IPS-NIHi11 (cell line): ENCODE data around the gene RTBDN.

Experiments used
- DNase-seq: peaks from one replicate; pipeline ENCODE4 v3.0.0; 2012; ENCODE audit warnings: mixed read lengths, low spot score

RTBDN gene

DNA sequence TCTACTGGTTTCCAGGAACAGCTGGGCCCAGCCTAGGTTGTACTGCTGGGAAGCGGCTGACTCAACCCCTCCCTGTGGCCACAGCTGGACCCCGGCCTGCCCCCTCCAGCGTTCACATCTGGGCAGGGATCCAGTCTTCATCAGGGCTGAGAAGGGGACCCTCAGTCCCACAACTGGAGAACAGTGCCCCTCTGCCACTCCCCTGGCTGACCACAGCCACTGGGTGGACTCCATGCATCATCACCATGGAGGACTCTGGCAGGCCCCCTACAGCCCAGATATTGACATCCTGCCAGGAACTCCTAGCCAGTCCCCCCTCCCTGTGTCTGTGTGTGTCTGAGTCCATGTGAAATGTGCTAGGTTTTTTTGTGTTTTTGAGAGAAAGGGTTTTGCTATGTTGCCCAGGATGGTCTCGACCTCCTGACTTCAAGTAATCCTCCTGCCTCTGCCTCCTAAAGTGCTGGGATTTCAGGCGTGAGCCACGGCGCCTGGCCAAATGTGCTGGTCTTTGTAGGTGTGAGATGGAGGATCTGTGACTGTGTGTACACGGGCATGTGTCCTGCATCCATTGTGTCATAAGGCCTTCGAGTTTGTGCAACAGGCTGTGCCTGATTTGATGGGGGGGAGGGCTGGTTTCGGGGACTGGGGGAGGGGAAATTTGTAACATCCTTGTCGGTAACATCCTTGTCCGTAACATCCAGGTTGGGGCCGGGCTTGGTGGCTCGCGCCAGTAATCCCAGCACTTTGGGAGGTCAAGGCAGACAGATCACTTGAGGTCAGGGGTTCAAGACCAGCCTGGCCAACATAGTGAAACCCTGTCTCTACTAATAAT lies 55.0 kb downstream of the RTBDN start:
- DNase-seq: no peak

DNA sequence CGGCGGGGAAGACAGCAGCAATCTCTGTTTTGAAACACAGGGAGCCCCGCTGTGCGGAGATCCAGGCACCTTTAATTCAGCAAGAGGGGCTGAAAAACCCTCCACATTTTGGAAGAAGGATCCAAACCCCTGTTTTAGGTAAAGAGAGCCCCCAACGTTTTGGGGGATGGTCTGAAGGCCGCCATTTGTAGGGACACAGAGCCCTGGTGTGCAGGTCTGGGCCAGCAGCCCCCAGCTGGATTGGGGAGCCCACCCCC lies 55.5 kb downstream of the RTBDN start:
- no peak for DNase-seq

DNA sequence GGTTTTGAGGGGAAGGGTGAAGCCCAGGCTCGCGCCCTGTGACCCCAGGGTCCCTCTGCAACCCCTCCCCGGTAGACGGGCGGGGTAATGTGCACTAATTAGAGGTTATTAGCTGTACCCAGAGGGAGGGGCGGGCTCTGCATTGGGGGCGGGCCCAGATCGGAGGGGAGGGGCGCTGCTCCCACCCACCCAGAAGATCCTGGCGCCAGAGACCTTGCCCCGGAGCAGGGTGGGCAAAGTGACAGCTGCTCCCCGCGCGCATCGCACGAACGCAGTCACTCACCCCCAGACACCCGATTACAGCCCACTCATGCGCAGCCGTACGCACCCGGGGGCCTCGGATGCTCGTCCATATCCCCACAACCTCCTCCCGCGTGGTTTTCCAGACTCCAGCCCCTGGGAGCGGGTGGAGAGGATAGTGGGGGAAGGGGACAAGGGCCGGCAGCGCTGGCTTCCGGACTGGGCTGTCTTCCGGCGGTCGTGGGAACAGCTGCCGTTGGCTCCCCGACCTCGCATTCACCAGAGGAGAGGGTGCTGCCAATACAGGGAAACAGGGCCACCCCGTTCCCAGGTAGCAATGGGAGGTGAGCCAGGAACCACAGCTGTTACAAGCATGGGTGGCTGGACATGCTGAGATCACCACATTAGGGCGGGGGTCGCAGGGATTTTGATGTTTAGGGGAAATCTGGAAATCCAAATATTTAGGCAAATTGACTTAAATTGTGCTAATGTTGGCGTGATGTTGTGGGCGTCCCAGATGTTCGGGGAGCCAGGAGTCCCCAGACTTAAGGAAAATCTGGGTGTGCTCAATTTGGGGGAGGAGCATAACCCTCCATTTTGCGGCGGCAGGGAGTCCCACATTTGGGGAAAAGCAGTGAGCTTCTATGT lies 56.1 kb downstream of the RTBDN start:
- DNase-seq: no peak

DNA sequence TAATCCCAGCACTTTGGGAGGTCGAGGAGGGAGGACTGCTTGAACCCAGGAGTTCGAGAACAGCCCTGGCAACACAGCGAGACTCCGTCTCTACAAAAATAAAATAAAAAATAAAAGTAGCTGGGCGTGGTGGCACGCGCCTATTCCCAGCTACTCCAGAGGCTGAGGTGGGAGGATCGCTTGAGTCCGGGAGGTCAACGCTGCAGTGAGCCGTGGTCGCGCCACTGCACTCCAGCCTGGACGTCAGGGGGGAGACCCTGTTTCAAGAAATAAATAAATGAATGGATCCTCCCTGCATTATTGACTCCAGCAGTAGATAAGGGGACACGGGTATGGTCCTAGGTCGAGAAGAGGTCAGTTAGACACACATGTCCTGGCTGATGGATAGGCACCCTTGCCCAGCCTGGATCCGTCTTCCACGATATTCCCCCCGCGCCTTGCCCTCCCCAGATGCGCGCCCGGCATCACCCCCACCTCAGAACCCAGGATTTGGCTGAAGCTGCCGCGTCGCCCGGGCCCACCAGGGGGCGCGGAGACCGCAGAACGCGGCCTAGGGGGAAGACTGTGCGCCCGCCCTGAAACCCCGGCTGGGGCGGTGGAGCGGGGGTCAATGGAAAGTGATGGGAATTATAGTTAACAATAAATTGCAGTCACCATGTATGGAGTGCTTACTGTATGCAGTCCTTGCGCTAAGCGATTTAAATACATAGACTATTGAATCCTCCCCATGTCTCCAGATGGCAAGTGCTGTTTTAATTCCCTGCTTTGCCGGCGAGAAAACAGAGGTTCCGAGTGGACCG lies 57.0 kb downstream of the RTBDN start:
- peak; percentile 72 for DNase-seq
